MM.1S (cell line): ENCODE measurements around the gene CMC1.

Source experiments
- DNase-seq: peaks from one replicate; pipeline ENCODE4 v3.0.0-alpha.2; 2015
- H2AFZ ChIP-seq: fragments of 300-600 bp; sonication (generic); 2 replicates; pipeline ENCODE4 v1.6.0; 2016; ENCODE audit warnings: antibody characterized with exemption, low read length
- H3F3A ChIP-seq: fragments of 300-600 bp; sonication (generic); 2 replicates; pipeline ENCODE4 v1.6.1; 2016; ENCODE audit warnings: mild to moderate bottlenecking, antibody characterized with exemption, low read length, moderate library complexity, mixed read lengths; ENCODE audit not compliant: insufficient read depth
- H3K27ac ChIP-seq: fragments of 300-600 bp; sonication (generic); 2 replicates; pipeline ENCODE4 v1.5.1; 2016; ENCODE audit warnings: mild to moderate bottlenecking, low read length
- H3K27me3 ChIP-seq: fragments of 300-600 bp; sonication (generic); replicated peaks from 2 replicates; pipeline ENCODE4 v1.6.0; 2016; ENCODE audit warnings: low read length; ENCODE audit not compliant: insufficient read depth
- H3K36me3 ChIP-seq: fragments of 300-600 bp; sonication (generic); replicated peaks from 2 replicates; pipeline ENCODE4 v1.6.1; 2016; ENCODE audit warnings: mild to moderate bottlenecking, low read length, mixed read lengths; ENCODE audit not compliant: insufficient read depth
- H3K4me1 ChIP-seq: fragments of 300-600 bp; sonication (generic); 2 replicates; pipeline ENCODE4 v1.6.1; 2016; ENCODE audit warnings: low read length, mixed read lengths
- H3K4me2 ChIP-seq: fragments of 300-600 bp; sonication (generic); 2 replicates; pipeline ENCODE4 v1.6.0; 2016; ENCODE audit warnings: low read depth, low read length
- H3K4me3 ChIP-seq: fragments of 300-600 bp; sonication (generic); 2 replicates; pipeline ENCODE4 v1.5.1; 2016; ENCODE audit warnings: low read length, mixed read lengths
- H3K79me2 ChIP-seq: fragments of 300-600 bp; sonication (generic); 2 replicates; pipeline ENCODE4 v1.6.1; 2016; ENCODE audit warnings: mixed run types, low read length, mixed read lengths
- H3K9ac ChIP-seq: fragments of 300-600 bp; sonication (generic); 2 replicates; pipeline ENCODE4 v1.6.1; 2016; ENCODE audit warnings: low read length, mixed read lengths
- H3K9me2 ChIP-seq: fragments of 300-600 bp; sonication (generic); replicated peaks from 2 replicates; pipeline ENCODE4 v1.6.1; 2016; ENCODE audit warnings: mild to moderate bottlenecking, low read length, mixed read lengths; ENCODE audit not compliant: insufficient read depth
- H3K9me3 ChIP-seq: fragments of 300-600 bp; sonication (generic); replicated peaks from 2 replicates; pipeline ENCODE4 v1.6.1; 2016; ENCODE audit warnings: mild to moderate bottlenecking, low read length, mixed read lengths; ENCODE audit not compliant: insufficient read depth
- H4K20me1 ChIP-seq: fragments of 300-600 bp; sonication (generic); 2 replicates; pipeline ENCODE4 v1.6.1; 2016; ENCODE audit warnings: mild to moderate bottlenecking, low read length, moderate library complexity, mixed read lengths; ENCODE audit not compliant: insufficient read depth
- EZH2 ChIP-seq: fragments of 300-600 bp; sonication (generic); optimal IDR thresholded peaks from 2 replicates; pipeline ENCODE3; 2017; ENCODE audit warnings: low read depth, mild to moderate bottlenecking, antibody characterized with exemption, low read length, mixed read lengths
- EZH2phosphoT487 ChIP-seq: fragments of 300-600 bp; sonication (generic); IDR thresholded peaks from 2 replicates; pipeline ENCODE4 v1.6.1; 2018; ENCODE audit warnings: antibody characterized with exemption, low read length
- TF ChIP-seq, protein P1 (sequence below): fragments of 300-600 bp; sonication (generic); IDR thresholded peaks from 2 replicates; pipeline ENCODE4 v1.5.1; 2016; ENCODE audit warnings: antibody characterized with exemption, low read length, mixed read lengths

Gene CMC1

DNA sequence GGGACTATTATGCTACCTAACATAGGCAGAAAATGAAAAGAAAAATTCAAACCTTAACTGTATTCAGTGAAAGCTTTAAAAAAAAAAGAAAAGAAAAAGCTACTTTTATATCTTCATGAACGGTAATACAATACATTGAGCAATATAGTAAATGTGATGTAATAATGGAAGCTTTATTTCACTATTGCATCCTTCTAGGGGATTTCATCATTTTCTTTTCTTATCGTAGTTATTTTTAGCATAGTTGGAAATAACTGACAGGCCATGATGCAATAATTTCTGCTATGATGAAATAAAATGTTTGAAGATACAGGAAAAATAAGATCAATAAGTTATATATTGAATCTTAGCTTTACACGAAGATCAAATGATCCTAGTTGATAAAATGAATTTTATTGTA, 66.8 kb downstream of the CMC1 start:
- H4K20me1 ChIP-seq: no peaks in the 10 kb centered on the region
- no peaks in the 10 kb centered on the region for H3K9me3 ChIP-seq
- no peaks in the 10 kb centered on the region for H3K27me3 ChIP-seq
- H3K4me3 ChIP-seq: no peak overlapping the region
- DNase-seq: no peak
- H3K79me2 ChIP-seq: no peaks in the 10 kb centered on the region
- no peaks in the 10 kb centered on the region for H3K9me2 ChIP-seq
- no peaks in the 10 kb centered on the region for H3F3A ChIP-seq
- no peaks in the 10 kb centered on the region for H3K4me1 ChIP-seq
- H3K27ac ChIP-seq: no peak overlapping the region
- no peak overlapping the region for H2AFZ ChIP-seq
- H3K9ac ChIP-seq: no peak overlapping the region
- no peak overlapping the region for H3K4me2 ChIP-seq
- TF ChIP-seq EZH2: no peak
- TF ChIP-seq EZH2phosphoT487: no peak
- TF ChIP-seq, protein P1, sequence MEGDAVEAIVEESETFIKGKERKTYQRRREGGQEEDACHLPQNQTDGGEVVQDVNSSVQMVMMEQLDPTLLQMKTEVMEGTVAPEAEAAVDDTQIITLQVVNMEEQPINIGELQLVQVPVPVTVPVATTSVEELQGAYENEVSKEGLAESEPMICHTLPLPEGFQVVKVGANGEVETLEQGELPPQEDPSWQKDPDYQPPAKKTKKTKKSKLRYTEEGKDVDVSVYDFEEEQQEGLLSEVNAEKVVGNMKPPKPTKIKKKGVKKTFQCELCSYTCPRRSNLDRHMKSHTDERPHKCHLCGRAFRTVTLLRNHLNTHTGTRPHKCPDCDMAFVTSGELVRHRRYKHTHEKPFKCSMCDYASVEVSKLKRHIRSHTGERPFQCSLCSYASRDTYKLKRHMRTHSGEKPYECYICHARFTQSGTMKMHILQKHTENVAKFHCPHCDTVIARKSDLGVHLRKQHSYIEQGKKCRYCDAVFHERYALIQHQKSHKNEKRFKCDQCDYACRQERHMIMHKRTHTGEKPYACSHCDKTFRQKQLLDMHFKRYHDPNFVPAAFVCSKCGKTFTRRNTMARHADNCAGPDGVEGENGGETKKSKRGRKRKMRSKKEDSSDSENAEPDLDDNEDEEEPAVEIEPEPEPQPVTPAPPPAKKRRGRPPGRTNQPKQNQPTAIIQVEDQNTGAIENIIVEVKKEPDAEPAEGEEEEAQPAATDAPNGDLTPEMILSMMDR: no peak
- no peaks in the 10 kb centered on the region for H3K36me3 ChIP-seq

DNA sequence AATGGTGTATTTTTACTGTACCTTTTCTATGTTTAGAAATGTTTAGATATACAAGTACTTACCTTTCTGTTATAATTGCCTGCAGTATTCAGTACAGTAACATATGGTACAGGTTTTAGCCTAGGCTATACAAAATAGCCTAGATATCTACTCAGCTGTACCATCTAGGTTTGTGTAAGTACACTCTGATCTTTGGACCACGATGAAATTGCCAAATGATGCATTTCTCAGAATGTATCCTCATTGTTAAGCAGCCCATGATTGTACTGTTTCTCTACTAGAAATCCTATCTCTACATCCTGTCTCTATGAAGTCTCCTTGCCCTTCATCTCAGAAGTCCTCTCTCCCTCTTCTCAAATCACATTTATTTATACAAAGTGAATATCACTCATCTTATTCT, 74.3 kb downstream of the CMC1 start:
- Histone ChIP-seq H3K79me2 (no peaks in the 10 kb centered on the region), H3K4me2 (no peak overlapping the region), H3K9me2 (no peaks in the 10 kb centered on the region), H3F3A (no peaks in the 10 kb centered on the region), H3K27me3 (no peaks in the 10 kb centered on the region), H2AFZ (no peak overlapping the region), H3K27ac (no peak overlapping the region), H4K20me1 (no peaks in the 10 kb centered on the region), H3K4me3 (no peak overlapping the region), H3K9ac (no peak overlapping the region), H3K9me3 (no peaks in the 10 kb centered on the region), H3K36me3 (no peaks in the 10 kb centered on the region), H3K4me1 (no peaks in the 10 kb centered on the region)
- no peak for TF ChIP-seq EZH2phosphoT487
- TF ChIP-seq, protein P1: no peak
- TF ChIP-seq EZH2: no peak
- no peak for DNase-seq

DNA sequence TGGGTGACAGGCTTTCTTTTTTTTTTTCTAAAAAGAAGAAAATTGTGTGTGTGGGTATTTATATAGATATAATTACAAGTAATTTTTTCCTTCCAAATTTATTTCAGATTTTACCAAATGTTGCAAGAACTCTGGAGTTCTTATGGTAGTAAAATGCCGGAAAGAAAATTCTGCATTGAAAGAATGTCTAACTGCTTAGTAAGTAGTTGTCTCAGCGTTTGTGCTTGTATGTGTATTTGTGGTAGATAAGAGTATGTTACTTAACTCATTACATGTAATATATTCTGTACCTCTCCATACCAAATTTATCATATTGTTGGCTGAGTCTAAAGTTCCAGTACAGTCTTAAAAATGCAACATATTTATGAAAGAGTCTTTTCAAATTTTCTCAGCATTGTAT, 74.8 kb downstream of the CMC1 start:
- Histone ChIP-seq H4K20me1 (no peaks in the 10 kb centered on the region), H3F3A (no peaks in the 10 kb centered on the region), H3K9me2 (no peaks in the 10 kb centered on the region), H3K9ac (no peak overlapping the region), H3K9me3 (no peaks in the 10 kb centered on the region), H3K4me2 (no peak overlapping the region), H3K27ac (no peak overlapping the region), H3K4me3 (no peak overlapping the region), H2AFZ (no peak overlapping the region), H3K4me1 (no peaks in the 10 kb centered on the region), H3K27me3 (no peaks in the 10 kb centered on the region), H3K79me2 (no peaks in the 10 kb centered on the region), H3K36me3 (no peaks in the 10 kb centered on the region)
- no peak for TF ChIP-seq EZH2phosphoT487
- TF ChIP-seq, protein P1: no peak
- no peak for TF ChIP-seq EZH2
- no peak for DNase-seq
